DOHH2 (cell line): ENCODE data around the gene FLAD1.

Source experiments
- CTCF ChIP-seq: fragments of 200-600 bp; sonication (generic); IDR thresholded peaks from one replicate; pipeline ENCODE4 v1.5.1; 2014; ENCODE audit warnings: antibody characterized with exemption, mild to moderate bottlenecking, low read depth, low read length; ENCODE audit not compliant: poor library complexity, severe bottlenecking
- EZH2phosphoT487 ChIP-seq: fragments of 200-600 bp; sonication (generic); IDR thresholded peaks from 2 replicates; pipeline ENCODE4 v1.6.1; 2017; ENCODE audit warnings: borderline replicate concordance, mild to moderate bottlenecking, antibody characterized with exemption, low read length, moderate library complexity, mixed read lengths

GRCh38 chr1:154972517-154973343 lies 10.4 kb upstream of the FLAD1 start:
- no peak for TF ChIP-seq CTCF
- no peak for TF ChIP-seq EZH2phosphoT487
